ENCODE data around the gene BABAM1. TPM values are rescaled to one million over a fixed set of nuclear protein-coding genes. Genes with fewer than 3 reads are reported as not detected.

Gene BABAM1
- total and polyA plus RNA-seq, 9 donors: 81.3 to 97.9 (median 92.4) TPM

GRCh38 chr19:17309965-17310461, 42.8 kb downstream of the BABAM1 start:
- H3K4me3 ChIP-seq (ENCODE audit: low read length): peak overlapping the region; percentile 93
- no peaks in the 10 kb centered on the region for H3K9me3 ChIP-seq (replicated peaks; ENCODE audit: control insufficient read depth, low read depth, low read length)
- H3K27ac ChIP-seq (ENCODE audit: low read length): peak overlapping the region; percentile 71
- WGBS (ENCODE audit: insufficient coverage): 8% methylated on average over 5 of the region's 23 CpGs
- no peaks in the 10 kb centered on the region for H3K27me3 ChIP-seq (ENCODE audit: control insufficient read depth, insufficient read depth, low read length)
- peaks cover 21% of the 10 kb centered on the region for H3K4me1 ChIP-seq (ENCODE audit: control insufficient read depth, insufficient read depth, low read length)
- no peak for DNase-seq
- peaks cover 27% of the 10 kb centered on the region for H3K36me3 ChIP-seq (ENCODE audit: control insufficient read depth, insufficient read depth, low read length)

DNA sequence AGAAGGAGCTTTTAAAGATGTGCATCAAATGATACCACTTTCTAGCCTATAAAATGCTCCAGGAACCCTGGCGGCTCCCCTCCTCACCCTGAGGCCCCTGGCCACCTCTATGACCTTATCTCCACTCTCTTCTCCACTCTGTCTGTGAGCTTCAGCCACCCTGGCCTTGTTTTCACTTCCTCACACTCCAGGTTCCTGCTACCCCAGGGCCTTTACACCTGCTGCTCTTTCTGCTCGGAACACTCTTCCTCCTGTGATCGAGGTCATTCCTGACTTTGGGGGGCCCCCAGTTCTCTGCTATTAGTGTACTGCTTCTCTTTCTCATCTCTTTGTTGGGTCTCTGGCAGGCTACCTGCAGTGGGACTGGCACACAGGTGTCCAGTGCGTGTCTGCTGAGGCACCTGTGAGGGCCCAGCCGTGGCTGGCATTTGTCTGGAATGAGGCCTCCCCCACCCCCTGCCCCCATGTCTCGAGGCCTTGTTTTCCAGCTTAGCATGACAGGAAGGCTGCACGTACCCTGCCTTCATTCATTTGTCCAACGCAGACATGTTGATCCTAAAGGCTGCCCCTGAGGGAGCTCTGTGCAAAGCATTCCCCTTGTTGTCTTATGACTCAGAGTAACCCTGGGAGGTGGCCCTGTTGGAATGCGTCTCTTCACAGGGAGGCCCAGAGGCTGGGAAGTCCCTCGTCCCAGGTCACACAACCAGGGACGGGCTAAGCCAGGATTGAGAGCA, 44.4 kb downstream of the BABAM1 start:
- no peaks in the 10 kb centered on the region for H3K9me3 ChIP-seq (replicated peaks; ENCODE audit: control insufficient read depth, low read depth, low read length)
- DNase-seq: no peak
- no peak overlapping the region for H3K27ac ChIP-seq (ENCODE audit: low read length)
- H3K36me3 ChIP-seq (ENCODE audit: control insufficient read depth, insufficient read depth, low read length): peaks cover 37% of the 10 kb centered on the region
- peaks cover 14% of the 10 kb centered on the region for H3K4me1 ChIP-seq (ENCODE audit: control insufficient read depth, insufficient read depth, low read length)
- 85% methylated on average over 10 of the region's 11 CpGs for WGBS (ENCODE audit: insufficient coverage)
- no peak overlapping the region for H3K4me3 ChIP-seq (ENCODE audit: low read length)
- H3K27me3 ChIP-seq (ENCODE audit: control insufficient read depth, insufficient read depth, low read length): no peaks in the 10 kb centered on the region

GRCh38 chr19:17312189-17313113, 45.2 kb downstream of the BABAM1 start:
- no peaks in the 10 kb centered on the region for H3K9me3 ChIP-seq (replicated peaks; ENCODE audit: control insufficient read depth, low read depth, low read length)
- peaks cover 37% of the 10 kb centered on the region for H3K36me3 ChIP-seq (ENCODE audit: control insufficient read depth, insufficient read depth, low read length)
- no peak for DNase-seq
- H3K27ac ChIP-seq (ENCODE audit: low read length): no peak overlapping the region
- WGBS (ENCODE audit: insufficient coverage): 80% methylated on average over 17 of the region's 20 CpGs
- no peaks in the 10 kb centered on the region for H3K27me3 ChIP-seq (ENCODE audit: control insufficient read depth, insufficient read depth, low read length)
- no peak overlapping the region for H3K4me3 ChIP-seq (ENCODE audit: low read length)
- peaks cover 14% of the 10 kb centered on the region for H3K4me1 ChIP-seq (ENCODE audit: control insufficient read depth, insufficient read depth, low read length)

- DNase-seq: no peak
- no peaks in the 10 kb centered on the region for H3K9me3 ChIP-seq (replicated peaks; ENCODE audit: control insufficient read depth, low read depth, low read length)
- 91% methylated on average over 12 of the region's 19 CpGs for WGBS (ENCODE audit: insufficient coverage)
- H3K36me3 ChIP-seq (ENCODE audit: control insufficient read depth, insufficient read depth, low read length): peaks cover 43% of the 10 kb centered on the region
- H3K27ac ChIP-seq (ENCODE audit: low read length): no peak overlapping the region
- H3K27me3 ChIP-seq (ENCODE audit: control insufficient read depth, insufficient read depth, low read length): no peaks in the 10 kb centered on the region
- H3K4me3 ChIP-seq (ENCODE audit: low read length): no peak overlapping the region
- peaks cover 12% of the 10 kb centered on the region for H3K4me1 ChIP-seq (ENCODE audit: control insufficient read depth, insufficient read depth, low read length)
Observed at GRCh38 chr19:17314007-17314593, 46.9 kb downstream of the BABAM1 start.

DNA sequence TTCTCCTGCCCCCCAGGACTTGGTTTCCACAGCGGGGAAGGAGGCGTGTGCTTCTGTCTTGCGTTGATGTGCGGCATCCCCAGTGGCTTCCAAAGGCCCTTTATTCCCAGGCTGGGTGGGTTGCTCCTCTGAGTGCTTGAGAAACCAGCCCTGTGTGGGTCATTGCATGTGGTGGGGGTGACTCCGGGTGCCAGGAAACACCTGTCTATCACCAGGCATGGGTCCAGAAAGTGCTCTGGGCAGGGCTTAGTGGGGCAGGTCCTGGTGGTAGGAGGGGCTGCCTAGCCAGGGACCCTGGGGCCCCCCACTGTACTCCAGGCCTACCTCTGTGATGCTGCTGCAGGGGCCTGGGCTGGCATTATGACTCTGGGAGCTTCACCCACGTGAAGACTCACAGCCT, 51.7 kb downstream of the BABAM1 start:
- WGBS (ENCODE audit: insufficient coverage): 57% methylated on average over 1 of the region's 6 CpGs
- H3K4me3 ChIP-seq (ENCODE audit: low read length): no peak overlapping the region
- H3K36me3 ChIP-seq (ENCODE audit: control insufficient read depth, insufficient read depth, low read length): peaks cover 59% of the 10 kb centered on the region

GRCh38 chr19:17319473-17320238, 52.4 kb downstream of the BABAM1 start:
- no peak for DNase-seq
- WGBS (ENCODE audit: insufficient coverage): 89% methylated on average over 31 of the region's 40 CpGs
- Histone ChIP-seq H3K4me1 (ENCODE audit: control insufficient read depth, insufficient read depth, low read length) (peaks cover 3% of the 10 kb centered on the region), H3K4me3 (ENCODE audit: low read length) (no peak overlapping the region), H3K9me3 (replicated peaks; ENCODE audit: control insufficient read depth, low read depth, low read length) (no peaks in the 10 kb centered on the region), H3K27ac (ENCODE audit: low read length) (no peak overlapping the region), H3K27me3 (ENCODE audit: control insufficient read depth, insufficient read depth, low read length) (no peaks in the 10 kb centered on the region), H3K36me3 (ENCODE audit: control insufficient read depth, insufficient read depth, low read length) (peaks cover 55% of the 10 kb centered on the region)

More for the DNA sequence above, 51.7 kb downstream of the BABAM1 start:
- Histone ChIP-seq H3K27ac (ENCODE audit: low read length) (no peak overlapping the region), H3K4me1 (ENCODE audit: control insufficient read depth, insufficient read depth, low read length) (no peaks in the 10 kb centered on the region), H3K27me3 (ENCODE audit: control insufficient read depth, insufficient read depth, low read length) (no peaks in the 10 kb centered on the region), H3K9me3 (replicated peaks; ENCODE audit: control insufficient read depth, low read depth, low read length) (no peaks in the 10 kb centered on the region)
- DNase-seq: no peak

- Histone ChIP-seq H3K27me3 (ENCODE audit: control insufficient read depth, insufficient read depth, low read length) (no peaks in the 10 kb centered on the region), H3K27ac (ENCODE audit: low read length) (no peak overlapping the region), H3K36me3 (ENCODE audit: control insufficient read depth, insufficient read depth, low read length) (peaks cover 58% of the 10 kb centered on the region), H3K4me1 (ENCODE audit: control insufficient read depth, insufficient read depth, low read length) (peaks cover 3% of the 10 kb centered on the region), H3K4me3 (ENCODE audit: low read length) (no peak overlapping the region), H3K9me3 (replicated peaks; ENCODE audit: control insufficient read depth, low read depth, low read length) (no peaks in the 10 kb centered on the region)
- DNase-seq: no peak
- 88% methylated on average over 9 of the region's 11 CpGs for WGBS (ENCODE audit: insufficient coverage)
Observed at GRCh38 chr19:17320435-17320834, 53.2 kb downstream of the BABAM1 start.

GRCh38 chr19:17321655-17322489, 54.6 kb downstream of the BABAM1 start:
- Histone ChIP-seq H3K9me3 (replicated peaks; ENCODE audit: control insufficient read depth, low read depth, low read length) (no peaks in the 10 kb centered on the region), H3K4me1 (ENCODE audit: control insufficient read depth, insufficient read depth, low read length) (peaks cover 3% of the 10 kb centered on the region), H3K4me3 (ENCODE audit: low read length) (no peak overlapping the region), H3K36me3 (ENCODE audit: control insufficient read depth, insufficient read depth, low read length) (peaks cover 51% of the 10 kb centered on the region), H3K27me3 (ENCODE audit: control insufficient read depth, insufficient read depth, low read length) (no peaks in the 10 kb centered on the region), H3K27ac (ENCODE audit: low read length) (no peak overlapping the region)
- DNase-seq: no peak
- WGBS (ENCODE audit: insufficient coverage): 75% methylated on average over 19 of the region's 19 CpGs

GRCh38 chr19:17322854-17323253, 55.6 kb downstream of the BABAM1 start:
- 64% methylated on average over 6 of the region's 10 CpGs for WGBS (ENCODE audit: insufficient coverage)
- H3K36me3 ChIP-seq (ENCODE audit: control insufficient read depth, insufficient read depth, low read length): peaks cover 55% of the 10 kb centered on the region
- no peaks in the 10 kb centered on the region for H3K27me3 ChIP-seq (ENCODE audit: control insufficient read depth, insufficient read depth, low read length)

More at GRCh38 chr19:17322854-17323253, 55.6 kb downstream of the BABAM1 start:
- Histone ChIP-seq H3K9me3 (replicated peaks; ENCODE audit: control insufficient read depth, low read depth, low read length) (no peaks in the 10 kb centered on the region), H3K27ac (ENCODE audit: low read length) (no peak overlapping the region), H3K4me1 (ENCODE audit: control insufficient read depth, insufficient read depth, low read length) (peaks cover 3% of the 10 kb centered on the region), H3K4me3 (ENCODE audit: low read length) (no peak overlapping the region)
- no peak for DNase-seq
